Loucy (cell line): ENCODE data around the gene SIPA1L3.

Source experiments
- EZH2phosphoT487 ChIP-seq: fragments of 200-600 bp; IDR thresholded peaks from 2 replicates; pipeline ENCODE4 v1.6.1; 2018; ENCODE audit warnings: antibody characterized with exemption, mild to moderate bottlenecking, moderate library complexity, borderline replicate concordance
- TF ChIP-seq, protein P1 (sequence below): fragments of 200-600 bp; sonication (generic); conservative IDR thresholded peaks from 2 replicates; pipeline ENCODE4 v1.5.1; 2014; ENCODE audit warnings: mild to moderate bottlenecking, antibody characterized with exemption, low read length

DNA sequence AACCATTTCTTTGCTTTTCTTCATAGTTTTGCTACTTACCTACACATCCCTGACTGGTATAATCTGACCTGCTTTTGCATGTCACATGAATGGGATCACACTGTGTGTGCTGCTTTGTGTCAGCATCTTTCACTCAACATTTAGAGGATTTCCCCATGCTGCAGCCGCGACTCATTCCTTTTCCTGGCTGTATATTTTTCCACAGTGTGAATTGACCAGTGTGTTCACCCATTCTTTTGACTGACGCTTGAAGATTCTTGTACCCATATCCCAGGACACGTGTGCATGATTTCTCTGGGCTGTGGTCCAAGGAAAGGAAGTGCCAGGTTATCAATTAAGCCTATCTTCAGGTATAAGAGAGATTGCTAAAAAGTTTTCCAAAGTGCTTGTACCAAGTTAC lies 198.6 kb downstream of the SIPA1L3 start:
- TF ChIP-seq, protein P1, sequence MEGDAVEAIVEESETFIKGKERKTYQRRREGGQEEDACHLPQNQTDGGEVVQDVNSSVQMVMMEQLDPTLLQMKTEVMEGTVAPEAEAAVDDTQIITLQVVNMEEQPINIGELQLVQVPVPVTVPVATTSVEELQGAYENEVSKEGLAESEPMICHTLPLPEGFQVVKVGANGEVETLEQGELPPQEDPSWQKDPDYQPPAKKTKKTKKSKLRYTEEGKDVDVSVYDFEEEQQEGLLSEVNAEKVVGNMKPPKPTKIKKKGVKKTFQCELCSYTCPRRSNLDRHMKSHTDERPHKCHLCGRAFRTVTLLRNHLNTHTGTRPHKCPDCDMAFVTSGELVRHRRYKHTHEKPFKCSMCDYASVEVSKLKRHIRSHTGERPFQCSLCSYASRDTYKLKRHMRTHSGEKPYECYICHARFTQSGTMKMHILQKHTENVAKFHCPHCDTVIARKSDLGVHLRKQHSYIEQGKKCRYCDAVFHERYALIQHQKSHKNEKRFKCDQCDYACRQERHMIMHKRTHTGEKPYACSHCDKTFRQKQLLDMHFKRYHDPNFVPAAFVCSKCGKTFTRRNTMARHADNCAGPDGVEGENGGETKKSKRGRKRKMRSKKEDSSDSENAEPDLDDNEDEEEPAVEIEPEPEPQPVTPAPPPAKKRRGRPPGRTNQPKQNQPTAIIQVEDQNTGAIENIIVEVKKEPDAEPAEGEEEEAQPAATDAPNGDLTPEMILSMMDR: no peak
- no peak for TF ChIP-seq EZH2phosphoT487
